Measurements from ENCODE around the gene POLR3H. TPM values are rescaled to one million over a fixed set of nuclear protein-coding genes. Genes with fewer than 3 reads are reported as not detected.

POLR3H gene
- total and polyA plus RNA-seq, 10 of the 15 experiments (the other 5 are each of a cell fraction or from before 2014, with no cell fraction given), result 3.5 to 62.7 (median 24.6) TPM

DNA sequence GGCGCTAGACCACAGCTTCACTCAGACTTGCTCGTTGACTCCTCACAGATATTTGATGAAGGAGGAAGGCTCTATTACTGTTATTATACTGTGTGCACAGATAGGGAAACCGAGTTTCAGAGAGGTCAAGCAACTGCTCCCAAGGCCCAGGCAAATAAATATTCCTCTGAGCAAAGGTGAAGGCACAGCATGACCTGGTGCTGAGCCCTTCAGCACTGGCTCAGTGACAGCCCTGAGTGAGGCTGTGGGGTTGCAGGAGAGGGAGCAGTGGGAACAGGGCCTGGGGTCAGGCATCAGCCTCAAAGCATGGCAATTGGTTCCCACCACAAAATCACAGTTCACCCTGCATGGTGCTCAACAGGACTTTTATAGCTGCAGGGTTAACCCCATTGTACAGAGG, 7.1 kb downstream of the POLR3H start (continued):
- TF ChIP-seq, protein P1, sequence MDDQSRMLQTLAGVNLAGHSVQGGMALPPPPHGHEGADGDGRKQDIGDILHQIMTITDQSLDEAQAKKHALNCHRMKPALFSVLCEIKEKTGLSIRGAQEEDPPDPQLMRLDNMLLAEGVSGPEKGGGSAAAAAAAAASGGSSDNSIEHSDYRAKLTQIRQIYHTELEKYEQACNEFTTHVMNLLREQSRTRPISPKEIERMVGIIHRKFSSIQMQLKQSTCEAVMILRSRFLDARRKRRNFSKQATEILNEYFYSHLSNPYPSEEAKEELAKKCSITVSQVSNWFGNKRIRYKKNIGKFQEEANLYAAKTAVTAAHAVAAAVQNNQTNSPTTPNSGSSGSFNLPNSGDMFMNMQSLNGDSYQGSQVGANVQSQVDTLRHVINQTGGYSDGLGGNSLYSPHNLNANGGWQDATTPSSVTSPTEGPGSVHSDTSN (IDR thresholded peaks at IDR 0.05; ENCODE audit: insufficient replicate concordance, low read depth, low read length), result no peak

DNA sequence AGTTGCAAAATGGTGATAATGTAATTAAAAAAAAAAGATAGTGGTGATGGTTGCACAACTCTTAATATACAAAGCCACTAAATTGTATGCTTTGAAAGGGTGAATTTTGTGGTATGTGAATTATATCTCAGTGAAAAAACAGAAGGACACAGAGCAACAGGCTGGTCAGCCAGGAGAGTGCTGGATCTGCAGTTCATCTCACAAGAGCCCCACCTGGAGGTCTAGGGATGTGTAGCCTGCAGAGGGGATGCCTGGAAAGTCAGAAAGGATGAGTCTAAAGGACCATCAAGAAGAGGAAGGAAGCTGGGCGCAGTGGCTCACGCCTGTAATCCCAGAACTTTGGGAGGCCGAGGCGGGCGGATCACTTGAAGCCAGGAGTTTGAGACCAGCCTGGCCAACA, 9.0 kb downstream of the POLR3H start:
- BruUV-seq (replicated peaks), result no TSS peak
- POLR2A ChIA-PET, result no interaction called here

More for the DNA sequence above, 9.0 kb downstream of the POLR3H start:
- Histone ChIP-seq H3K4me1 (ENCODE audit: control insufficient read depth, insufficient read depth, low read length) (no peaks in the 10 kb centered on the region), H3K4me2 (ENCODE audit: control insufficient read depth, insufficient read depth) (no peak overlapping the region), H3K9me3 (replicated peaks; ENCODE audit: control insufficient read depth, insufficient read depth, low read length) (no peaks in the 10 kb centered on the region), H3K27me3 (replicated peaks in 1 of 2; ENCODE audit: control insufficient read depth in 2 of 2, insufficient read depth in 2 of 2, low read length in 1 of 2) (no peaks in the 10 kb centered on the region), H3K9ac (ENCODE audit: control insufficient read depth, insufficient read depth, low read length) (no peak overlapping the region), H3K4me3 (no peak overlapping the region), H3K36me3 (ENCODE audit: control insufficient read depth in 2 of 2, insufficient read depth in 2 of 2, low read length in 1 of 2) (peaks cover 26 to 28% of the 10 kb centered on the region in 2 experiments), H3K79me2 (ENCODE audit: control insufficient read depth, insufficient read depth, low read length) (peaks cover 8% of the 10 kb centered on the region), H4K20me1 (ENCODE audit: control insufficient read depth, insufficient read depth) (peaks cover 3% of the 10 kb centered on the region; the same call in 1 of the 2 replicates), H3K27ac (ENCODE audit: control insufficient read depth, insufficient read depth) (no peak overlapping the region), H2AFZ (ENCODE audit: control insufficient read depth, low read depth, low read length) (no peak overlapping the region)
- ATAC-seq (no peak), DNase-seq (ENCODE audit: low read depth, low spot score) (no peak), FAIRE-seq (no peak)
- ChIA-PET RAD21 (ENCODE audit: unreplicated experiment) (interaction anchor here (0.5 to 1.0 kb wide), 3 partner anchors 16 to 132 kb away, joined by 3 to 4 read pairs (median 3); no protein-coding TSS in a partner anchor), SMC1A (ENCODE audit: uncharacterized antibody, unreplicated experiment) (interaction anchor here (1.5 kb wide), 1 partner anchor 132 kb away, joined by 3 read pairs; no protein-coding TSS in a partner anchor), CTCF (interaction anchor here (0.7 to 1.9 kb wide), 5 partner anchors 8 to 132 kb away, joined by 3 to 14 read pairs (median 4); no protein-coding TSS in a partner anchor)
- intact Hi-C loops (cut with micrococcal nuclease; ENCODE audit: unreplicated experiment), result no loop called here
- TF ChIP-seq ATF7 (IDR thresholded peaks at IDR 0.05; ENCODE audit: low read depth), result no peak
- TF ChIP-seq, protein P2, sequence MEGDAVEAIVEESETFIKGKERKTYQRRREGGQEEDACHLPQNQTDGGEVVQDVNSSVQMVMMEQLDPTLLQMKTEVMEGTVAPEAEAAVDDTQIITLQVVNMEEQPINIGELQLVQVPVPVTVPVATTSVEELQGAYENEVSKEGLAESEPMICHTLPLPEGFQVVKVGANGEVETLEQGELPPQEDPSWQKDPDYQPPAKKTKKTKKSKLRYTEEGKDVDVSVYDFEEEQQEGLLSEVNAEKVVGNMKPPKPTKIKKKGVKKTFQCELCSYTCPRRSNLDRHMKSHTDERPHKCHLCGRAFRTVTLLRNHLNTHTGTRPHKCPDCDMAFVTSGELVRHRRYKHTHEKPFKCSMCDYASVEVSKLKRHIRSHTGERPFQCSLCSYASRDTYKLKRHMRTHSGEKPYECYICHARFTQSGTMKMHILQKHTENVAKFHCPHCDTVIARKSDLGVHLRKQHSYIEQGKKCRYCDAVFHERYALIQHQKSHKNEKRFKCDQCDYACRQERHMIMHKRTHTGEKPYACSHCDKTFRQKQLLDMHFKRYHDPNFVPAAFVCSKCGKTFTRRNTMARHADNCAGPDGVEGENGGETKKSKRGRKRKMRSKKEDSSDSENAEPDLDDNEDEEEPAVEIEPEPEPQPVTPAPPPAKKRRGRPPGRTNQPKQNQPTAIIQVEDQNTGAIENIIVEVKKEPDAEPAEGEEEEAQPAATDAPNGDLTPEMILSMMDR (IDR thresholded peaks at IDR 0.05 in 2 of 3, conservative IDR thresholded peaks at IDR 0.05 in 1 of 3; ENCODE audit: control insufficient read depth in 2 of 3, extremely low read depth in 1 of 3, insufficient read depth in 1 of 3, low read depth in 3 of 3, low read length in 3 of 3), result peak in 2 of 3 experiments; percentile 21 to 25; a peak in 1 of 6 replicates
- in situ Hi-C loops (cut with MboI), result no loop called here
- WGBS (ENCODE audit: insufficient coverage, insufficient replicate concordance, low lambda C conversion rate, missing lambda C conversion rate), result 83% methylated on average over 5 of the region's 5 CpGs

Data from GM12878 (cell line).